Gastrocnemius medialis (tissue), 4 donors: Measurements from ENCODE around the gene USP17L13. TPM values are rescaled to one million over a fixed set of nuclear protein-coding genes. Genes with fewer than 3 reads are reported as not detected.
A peak's percentile ranks its signal among the peaks of the same experiment; 100 is the strongest.
"Not testable (repeated sequence)": the region's sequence is repeated elsewhere in the genome, so short reads cannot be mapped to it uniquely, and the experiment has no call there.

Source experiments
- ATAC-seq, 2 donors: fragments of 150-250 bp; one replicate each; pipeline ENCODE4 v1.9.1; 2016
- DNase-seq, 2 donors: peaks; one replicate each; pipeline ENCODE4 v3.0.0-alpha.2; 2019
- H3K27ac ChIP-seq, 4 donors: fragments of 200-600 bp; sonication (generic); 1 replicate in 1 of 4; 2 replicates in 3 of 4; pipeline ENCODE4 v1.5.1; 2016 to 2018; ENCODE audit warnings: mild to moderate bottlenecking in 2 of 4, moderate library complexity in 1 of 4
- H3K27me3 ChIP-seq, 3 donors: fragments of 200-600 bp; sonication (generic) in 2 of 3; 1 replicate in 1 of 3; 2 replicates in 2 of 3; pipeline versions ENCODE4 v1.5.1 to v1.6.0; 2016 to 2019; ENCODE audit warnings: mild to moderate bottlenecking in 1 of 3, moderate library complexity in 1 of 3
- H3K36me3 ChIP-seq, 2 donors: fragments of 200-600 bp; sonication (generic) in 1 of 2; one replicate each; pipeline ENCODE4 v1.5.1; 2017 to 2018
- H3K4me1 ChIP-seq, 2 donors: fragments of 200-600 bp; sonication (generic) in 1 of 2; one replicate each; pipeline ENCODE4 v1.5.1; 2016 to 2017; ENCODE audit warnings: mild to moderate bottlenecking in 2 of 2
- H3K4me3 ChIP-seq, 4 donors: fragments of 200-600 bp; sonication (generic) in 3 of 4; 1 replicate in 1 of 4; 2 replicates in 3 of 4; pipeline ENCODE4 v1.5.1; 2016 to 2019; ENCODE audit warnings: mild to moderate bottlenecking in 2 of 4
- H3K9me3 ChIP-seq, 3 donors: fragments of 200-600 bp; sonication (generic) in 2 of 3; 1 replicate in 1 of 3; 2 replicates in 2 of 3; pipeline ENCODE4 v1.5.1; 2016 to 2019
- in situ Hi-C, 4 donors: fragments of 200-750 bp; cut with MboI; loops; one replicate each; pipeline versions ENCODE4 v1.15.0 to v1.8.0; 2017; ENCODE audit warnings: low sequenced_read_pairs in 4 of 4
- intact Hi-C: fragments of 100-400 bp; cut with DNase I; formaldehyde crosslinking; loops from one replicate; pipeline ENCODE4 v1.15.1; 2023; ENCODE audit warnings: low total_unique reads
- total RNA-seq, 4 donors: library from RNA; depleted of rRNA; stranded (reverse); fragments of >200 nt; gene quantifications; one replicate each; pipeline versions ENCODE4 v1.1.0 to v1.2.3, GENCODE V29; 2016

USP17L13 gene
- total RNA-seq, result not detected

- DNase-seq, intact Hi-C loops, in situ Hi-C loops: not testable (repeated sequence)
Observed at GRCh38 chr4:9224596-9224995, at the start of gene USP17L13. TSS of gene USP17L13 (plus strand) at chr4:9224896. CDS start at chr4:9224896, 0 bp downstream.

GRCh38 chr4:9210357-9210756, 14.3 kb upstream of the USP17L13 start, which contains the start of gene USP17L10:
TSS of gene USP17L10 (plus strand) at chr4:9210657. CDS start at chr4:9210657, 0 bp downstream.
- H3K27ac ChIP-seq, H3K9me3 ChIP-seq, H3K4me3 ChIP-seq, DNase-seq, H3K27me3 ChIP-seq, H3K36me3 ChIP-seq, ATAC-seq, in situ Hi-C loops, intact Hi-C loops, H3K4me1 ChIP-seq: not testable (repeated sequence)

More at GRCh38 chr4:9224596-9224995, at the start of gene USP17L13:
- not testable (repeated sequence) for H3K4me1 ChIP-seq, H3K27me3 ChIP-seq, H3K36me3 ChIP-seq, H3K4me3 ChIP-seq, H3K27ac ChIP-seq, ATAC-seq, H3K9me3 ChIP-seq

- ATAC-seq, H3K27me3 ChIP-seq, H3K9me3 ChIP-seq, H3K4me1 ChIP-seq, intact Hi-C loops, H3K4me3 ChIP-seq, in situ Hi-C loops, H3K27ac ChIP-seq, H3K36me3 ChIP-seq, DNase-seq: not testable (repeated sequence)
Observed at GRCh38 chr4:9214701-9215100, 10.0 kb upstream of the USP17L13 start.

GRCh38 chr4:9215105-9215504, 9.6 kb upstream of the USP17L13 start, which contains the start of gene USP17L11:
TSS of gene USP17L11 (plus strand) at chr4:9215405. CDS start at chr4:9215405, 0 bp downstream.
- H3K4me3 ChIP-seq, H3K27me3 ChIP-seq, H3K4me1 ChIP-seq, H3K36me3 ChIP-seq, DNase-seq, intact Hi-C loops, H3K9me3 ChIP-seq, ATAC-seq, in situ Hi-C loops, H3K27ac ChIP-seq: not testable (repeated sequence)

DNA sequence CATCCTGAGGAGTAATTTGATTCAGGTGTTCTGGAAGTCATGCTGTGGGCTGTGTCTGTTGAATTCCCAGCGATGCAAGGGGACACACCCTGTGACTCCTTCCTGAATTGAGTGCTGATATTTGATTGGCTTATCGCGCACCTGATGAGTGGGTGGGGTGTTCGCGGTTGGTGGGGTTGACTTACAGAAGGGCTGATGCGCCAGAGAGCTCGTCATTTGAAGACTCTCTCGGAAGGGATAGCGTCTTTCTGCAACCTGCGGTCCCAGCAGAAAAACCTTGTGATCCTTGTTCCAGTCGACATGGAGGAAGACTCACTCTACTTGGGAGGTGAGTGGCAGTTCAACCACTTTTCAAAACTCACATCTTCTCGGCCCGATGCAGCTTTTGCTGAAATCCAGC, 4.8 kb upstream of the USP17L13 start, which contains the start of gene USP17L12:
Gene USP17L12 (plus strand): TSS at position 301 of the 400 bp plus-strand sequence. CDS start 0 bp downstream, at position 301.
- H3K4me3 ChIP-seq, H3K4me1 ChIP-seq, H3K27ac ChIP-seq, H3K9me3 ChIP-seq, intact Hi-C loops, ATAC-seq, H3K36me3 ChIP-seq, DNase-seq, in situ Hi-C loops, H3K27me3 ChIP-seq: not testable (repeated sequence)

GRCh38 chr4:9230249-9230648, 5.6 kb downstream of the USP17L13 start:
- ATAC-seq, H3K4me3 ChIP-seq, H3K4me1 ChIP-seq, in situ Hi-C loops, H3K27ac ChIP-seq, H3K9me3 ChIP-seq, H3K36me3 ChIP-seq, intact Hi-C loops, H3K27me3 ChIP-seq, DNase-seq: not testable (repeated sequence)

DNA sequence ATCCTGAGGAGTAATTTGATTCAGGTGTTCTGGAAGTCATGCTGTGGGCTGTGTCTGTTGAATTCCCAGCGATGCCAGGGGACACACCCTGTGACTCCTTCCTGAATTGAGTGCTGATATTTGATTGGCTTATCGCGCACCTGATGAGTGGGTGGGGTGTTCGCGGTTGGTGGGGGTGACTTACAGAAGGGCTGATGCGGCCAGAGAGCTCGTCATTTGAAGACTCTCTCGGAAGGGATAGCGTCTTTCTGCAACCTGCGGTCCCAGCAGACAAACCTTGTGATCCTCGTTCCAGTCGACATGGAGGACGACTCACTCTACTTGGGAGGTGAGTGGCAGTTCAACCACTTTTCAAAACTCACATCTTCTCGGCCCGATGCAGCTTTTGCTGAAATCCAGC, 9.4 kb downstream of the USP17L13 start, which contains the start of gene USP17L15:
Gene USP17L15 (plus strand): TSS at position 301 of the 400 bp plus-strand sequence. CDS start 0 bp downstream, at position 301.
- DNase-seq, H3K27ac ChIP-seq, H3K4me3 ChIP-seq, intact Hi-C loops, H3K36me3 ChIP-seq, H3K9me3 ChIP-seq, ATAC-seq, H3K27me3 ChIP-seq, in situ Hi-C loops, H3K4me1 ChIP-seq: not testable (repeated sequence)

GRCh38 chr4:9238461-9238860, 13.8 kb downstream of the USP17L13 start:
- in situ Hi-C loops, H3K27ac ChIP-seq, H3K36me3 ChIP-seq, H3K4me3 ChIP-seq, H3K4me1 ChIP-seq, ATAC-seq, H3K27me3 ChIP-seq, intact Hi-C loops, H3K9me3 ChIP-seq: not testable (repeated sequence)
- peak in 1 of 2 donors; percentile 7 for DNase-seq

GRCh38 chr4:9243579-9243978, 18.9 kb downstream of the USP17L13 start, which contains the start of gene USP17L17:
TSS of gene USP17L17 (plus strand) at chr4:9243879. CDS start at chr4:9243879, 0 bp downstream.
- H3K27me3 ChIP-seq, intact Hi-C loops, H3K27ac ChIP-seq, H3K9me3 ChIP-seq, H3K4me3 ChIP-seq, H3K4me1 ChIP-seq, ATAC-seq, H3K36me3 ChIP-seq, DNase-seq, in situ Hi-C loops: not testable (repeated sequence)

DNA sequence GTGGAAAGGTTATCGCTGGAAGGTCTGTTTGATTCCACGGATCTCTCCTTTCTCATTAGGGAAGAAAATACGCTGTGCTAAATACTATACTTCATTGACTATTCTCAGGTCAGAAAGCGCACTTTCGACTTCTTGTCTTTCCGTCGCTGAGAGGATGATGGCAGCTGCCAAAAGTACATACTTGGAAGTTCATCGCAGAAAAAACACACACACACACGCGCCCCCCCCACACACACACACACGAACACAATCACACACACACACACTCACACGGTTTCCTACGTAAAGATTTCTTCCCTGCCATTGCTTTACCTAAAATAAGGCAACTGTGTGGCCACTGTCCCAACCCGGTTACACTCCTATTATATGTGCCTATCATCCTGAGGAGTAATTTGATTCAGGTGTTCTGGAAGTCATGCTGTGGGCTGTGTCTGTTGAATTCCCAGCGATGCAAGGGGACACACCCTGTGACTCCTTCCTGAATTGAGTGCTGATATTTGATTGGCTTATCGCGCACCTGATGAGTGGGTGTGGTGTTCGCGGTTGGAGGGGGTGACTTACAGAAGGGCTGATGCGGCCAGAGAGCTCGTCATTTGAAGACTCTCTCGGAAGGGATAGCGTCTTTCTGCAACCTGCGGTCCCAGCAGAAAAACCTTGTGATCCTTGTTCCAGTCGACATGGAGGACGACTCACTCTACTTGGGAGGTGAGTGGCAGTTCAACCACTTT, 23.4 kb downstream of the USP17L13 start, which contains the start of gene USP17L18:
Gene USP17L18 (plus strand): TSS at position 678 of the 728 bp plus-strand sequence. CDS start 0 bp downstream, at position 678.
- H3K9me3 ChIP-seq, H3K36me3 ChIP-seq, H3K27me3 ChIP-seq, H3K4me1 ChIP-seq, ATAC-seq, in situ Hi-C loops, H3K4me3 ChIP-seq, H3K27ac ChIP-seq, intact Hi-C loops: not testable (repeated sequence)
- DNase-seq, result peak in 1 of 2 donors; percentile 17

GRCh38 chr4:9253078-9253477, 28.4 kb downstream of the USP17L13 start, which contains the start of gene USP17L19:
TSS of gene USP17L19 (plus strand) at chr4:9253378. CDS start at chr4:9253378, 0 bp downstream.
- intact Hi-C loops, ATAC-seq, H3K36me3 ChIP-seq, H3K27me3 ChIP-seq, H3K27ac ChIP-seq, H3K9me3 ChIP-seq, in situ Hi-C loops, DNase-seq, H3K4me3 ChIP-seq, H3K4me1 ChIP-seq: not testable (repeated sequence)
